Measurements from ENCODE around the gene MPPED1.
A peak's percentile ranks its signal among the peaks of the same experiment; 100 is the strongest.

MPPED1 gene

GRCh38 chr22:43428521-43428920 is 16.7 kb downstream of the MPPED1 start:
- no peak for TF ChIP-seq CTCF (IDR thresholded peaks at IDR 0.05)
- DNase-seq, result no peak
- Histone ChIP-seq H3K36me3 (no peaks in the 10 kb centered on the region), H3K4me3 (no peak overlapping the region), H3K4me1 (no peaks in the 10 kb centered on the region), H3K27me3 (peaks cover 0 to 80% of the 10 kb centered on the region in 2 donors), H3K9me3 (no peaks in the 10 kb centered on the region), H3K27ac (no peak overlapping the region)
- intact Hi-C loops (cut with DNase I; ENCODE audit: low total_unique reads), result no loop called here

GRCh38 chr22:43429426-43429825 is 17.6 kb downstream of the MPPED1 start:
- Histone ChIP-seq H3K27ac (no peak overlapping the region), H3K4me3 (no peak overlapping the region), H3K27me3 (peaks cover 0 to 84% of the 10 kb centered on the region in 2 donors), H3K9me3 (no peaks in the 10 kb centered on the region), H3K4me1 (no peaks in the 10 kb centered on the region), H3K36me3 (no peaks in the 10 kb centered on the region)
- no peak for DNase-seq
- TF ChIP-seq CTCF (IDR thresholded peaks at IDR 0.05), result no peak
- intact Hi-C loops (cut with DNase I; ENCODE audit: low total_unique reads), result no loop called here

- Histone ChIP-seq H3K4me3 (no peak overlapping the region), H3K4me1 (no peaks in the 10 kb centered on the region), H3K36me3 (no peaks in the 10 kb centered on the region), H3K27me3 (peaks cover 0 to 84% of the 10 kb centered on the region in 2 donors), H3K9me3 (no peaks in the 10 kb centered on the region), H3K27ac (no peak overlapping the region)
- no peak for TF ChIP-seq CTCF (IDR thresholded peaks at IDR 0.05)
- intact Hi-C loops (cut with DNase I; ENCODE audit: low total_unique reads), result no loop called here
- no peak for DNase-seq
Measured at GRCh38 chr22:43431808-43432554, 20.2 kb downstream of the MPPED1 start.

GRCh38 chr22:43432883-43433415 is 21.1 kb downstream of the MPPED1 start:
- intact Hi-C loops (cut with DNase I; ENCODE audit: low total_unique reads), result no loop called here
- H3K27me3 ChIP-seq, result peaks cover 0 to 84% of the 10 kb centered on the region in 2 donors
- H3K27ac ChIP-seq, result no peak overlapping the region
- DNase-seq, result peak in 1 of 2 donors; percentile 45
- no peaks in the 10 kb centered on the region for H3K9me3 ChIP-seq
- TF ChIP-seq CTCF (IDR thresholded peaks at IDR 0.05), result no peak
- no peaks in the 10 kb centered on the region for H3K4me1 ChIP-seq
- H3K36me3 ChIP-seq, result no peaks in the 10 kb centered on the region
- no peak overlapping the region for H3K4me3 ChIP-seq

- H3K4me3 ChIP-seq, result no peak overlapping the region
- intact Hi-C loops (cut with DNase I; ENCODE audit: low total_unique reads), result no loop called here
- no peaks in the 10 kb centered on the region for H3K36me3 ChIP-seq
- H3K4me1 ChIP-seq, result no peaks in the 10 kb centered on the region
- no peak overlapping the region for H3K27ac ChIP-seq
- no peaks in the 10 kb centered on the region for H3K9me3 ChIP-seq
- peak in 1 of 2 donors; percentile 21 for DNase-seq
- no peak for TF ChIP-seq CTCF (IDR thresholded peaks at IDR 0.05)
- H3K27me3 ChIP-seq, result peaks cover 0 to 85% of the 10 kb centered on the region in 2 donors
Measured at GRCh38 chr22:43433451-43434274, 21.8 kb downstream of the MPPED1 start.
